ENCODE data around the gene PTPRE.

DNA sequence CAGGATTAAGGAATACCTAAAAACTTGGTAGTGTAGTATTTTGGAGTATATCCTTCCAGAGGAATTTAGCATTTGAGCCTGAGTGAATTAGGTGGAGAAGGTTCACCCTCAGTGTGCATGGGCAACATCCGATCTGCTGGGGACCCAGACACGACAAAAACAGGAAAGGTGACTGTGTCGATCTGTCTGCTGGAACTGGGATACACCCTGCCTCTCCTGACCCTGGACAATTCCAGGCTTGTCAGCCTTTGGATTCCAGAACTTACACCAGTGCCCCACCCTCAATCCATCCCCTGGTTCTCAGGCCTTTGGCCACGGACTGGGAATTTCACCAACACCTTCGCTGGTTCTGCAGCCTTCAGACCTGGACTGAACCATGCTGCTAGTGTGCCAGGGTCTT is 41.9 kb downstream of the PTPRE start:
- TF ChIP-seq POLR2A (IDR thresholded peaks at IDR 0.05) (no peak), POLR2AphosphoS5 (IDR thresholded peaks at IDR 0.05) (no peak)
- TF ChIP-seq, protein P1, sequence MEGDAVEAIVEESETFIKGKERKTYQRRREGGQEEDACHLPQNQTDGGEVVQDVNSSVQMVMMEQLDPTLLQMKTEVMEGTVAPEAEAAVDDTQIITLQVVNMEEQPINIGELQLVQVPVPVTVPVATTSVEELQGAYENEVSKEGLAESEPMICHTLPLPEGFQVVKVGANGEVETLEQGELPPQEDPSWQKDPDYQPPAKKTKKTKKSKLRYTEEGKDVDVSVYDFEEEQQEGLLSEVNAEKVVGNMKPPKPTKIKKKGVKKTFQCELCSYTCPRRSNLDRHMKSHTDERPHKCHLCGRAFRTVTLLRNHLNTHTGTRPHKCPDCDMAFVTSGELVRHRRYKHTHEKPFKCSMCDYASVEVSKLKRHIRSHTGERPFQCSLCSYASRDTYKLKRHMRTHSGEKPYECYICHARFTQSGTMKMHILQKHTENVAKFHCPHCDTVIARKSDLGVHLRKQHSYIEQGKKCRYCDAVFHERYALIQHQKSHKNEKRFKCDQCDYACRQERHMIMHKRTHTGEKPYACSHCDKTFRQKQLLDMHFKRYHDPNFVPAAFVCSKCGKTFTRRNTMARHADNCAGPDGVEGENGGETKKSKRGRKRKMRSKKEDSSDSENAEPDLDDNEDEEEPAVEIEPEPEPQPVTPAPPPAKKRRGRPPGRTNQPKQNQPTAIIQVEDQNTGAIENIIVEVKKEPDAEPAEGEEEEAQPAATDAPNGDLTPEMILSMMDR (IDR thresholded peaks at IDR 0.05): no peak

Measured in breast epithelium (tissue), 3 donors.